Ishikawa (cell line): Measurements from ENCODE around the gene FAM221B.

Experiments used
- CEBPB ChIP-seq: IDR thresholded peaks from 2 replicates; pipeline ENCODE4 v1.6.1; 2012
- CREB1 ChIP-seq: IDR thresholded peaks from 2 replicates; pipeline ENCODE4 v1.6.1; 2012; ENCODE audit warnings: low read depth
- EGR1 ChIP-seq: IDR thresholded peaks from 2 replicates; pipeline ENCODE4 v1.6.1; 2012
- EP300 ChIP-seq: IDR thresholded peaks from 2 replicates; pipeline ENCODE4 v1.6.1; 2012; ENCODE audit warnings: borderline replicate concordance
- FOXM1 ChIP-seq: IDR thresholded peaks from 2 replicates; pipeline ENCODE4 v1.6.1; 2012; ENCODE audit warnings: low read depth, borderline replicate concordance
- NFIC ChIP-seq: IDR thresholded peaks from 2 replicates; pipeline ENCODE4 v1.6.1; 2012
- RAD21 ChIP-seq: IDR thresholded peaks from 2 replicates; pipeline ENCODE4 v1.6.1; 2012; ENCODE audit warnings: low read depth
- TAF1 ChIP-seq: IDR thresholded peaks from 2 replicates; pipeline ENCODE4 v1.6.1; 2012; ENCODE audit warnings: low read depth, mild to moderate bottlenecking
- TCF12 ChIP-seq: IDR thresholded peaks from 2 replicates; pipeline ENCODE4 v1.6.1; 2012; ENCODE audit warnings: low read depth
- TEAD4 ChIP-seq: IDR thresholded peaks from 2 replicates; pipeline ENCODE4 v1.6.1; 2012
- USF1 ChIP-seq: IDR thresholded peaks from 2 replicates; pipeline ENCODE4 v1.6.1; 2012
- YY1 ChIP-seq: IDR thresholded peaks from 2 replicates; pipeline ENCODE4 v1.6.1; 2012; ENCODE audit warnings: low read depth
- ZBTB7A ChIP-seq: IDR thresholded peaks from 2 replicates; pipeline ENCODE4 v1.6.1; 2012; ENCODE audit warnings: low read depth
- TF ChIP-seq, protein P1 (sequence below): IDR thresholded peaks from 2 replicates; pipeline ENCODE4 v1.6.1; 2012
- TF ChIP-seq, protein P2 (sequence below): IDR thresholded peaks from 2 replicates; pipeline ENCODE4 v1.6.1; 2012; ENCODE audit warnings: low read depth, mild to moderate bottlenecking

FAM221B gene, protein sequence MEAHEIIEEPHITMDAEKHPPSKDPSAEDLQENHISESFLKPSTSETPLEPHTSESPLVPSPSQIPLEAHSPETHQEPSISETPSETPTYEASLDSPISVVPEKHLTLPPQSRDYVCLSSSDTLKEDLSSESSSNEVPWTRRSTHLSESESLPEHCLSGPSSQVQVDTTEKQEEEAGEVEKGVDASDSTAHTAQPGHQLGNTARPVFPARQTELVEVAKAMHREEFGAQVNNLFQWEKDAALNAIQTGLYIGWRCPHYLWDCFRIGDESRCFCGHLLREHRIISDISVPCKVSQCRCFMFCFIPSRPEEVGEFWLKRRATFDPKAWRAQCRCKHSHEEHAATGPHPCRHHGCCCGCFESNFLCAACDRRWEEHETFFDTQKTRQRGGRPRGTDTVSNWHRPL

DNA sequence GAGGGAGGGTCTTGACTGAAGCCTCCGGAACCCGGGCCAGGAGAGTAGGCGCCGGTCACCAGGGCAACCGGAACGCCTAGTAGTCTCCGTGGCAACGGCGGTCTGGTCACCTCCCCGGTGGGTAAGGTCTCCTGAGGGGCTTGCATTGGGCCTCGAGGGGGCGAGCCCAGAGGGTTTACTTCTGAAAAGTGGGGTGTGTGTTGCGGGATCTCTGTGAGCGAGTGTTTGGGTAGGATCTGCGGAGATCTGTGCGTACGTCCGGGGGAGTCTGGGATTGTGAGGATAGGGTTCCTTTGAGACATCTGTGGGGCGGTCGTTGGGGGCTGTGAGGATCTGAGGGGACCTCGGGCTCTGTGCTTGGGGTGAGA, at the start of gene FAM221B:
Gene FAM221B (minus strand): TSS at position 17 of the 368 bp plus-strand sequence. CDS start 2,571 bp downstream, outside the sequence.
- TF ChIP-seq TCF12 (no peak), TEAD4 (no peak), EP300 (no peak), NFIC (no peak), RAD21 (no peak), CREB1 (no peak), EGR1 (no peak), ZBTB7A (0 out of 2 replicates have a peak, but pooled peaks have one; percentile 39)
- TF ChIP-seq, protein P1, sequence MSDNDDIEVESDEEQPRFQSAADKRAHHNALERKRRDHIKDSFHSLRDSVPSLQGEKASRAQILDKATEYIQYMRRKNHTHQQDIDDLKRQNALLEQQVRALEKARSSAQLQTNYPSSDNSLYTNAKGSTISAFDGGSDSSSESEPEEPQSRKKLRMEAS, result no peak

GRCh38 chr9:35872505-35872904, 44.0 kb upstream of the FAM221B start:
- TF ChIP-seq FOXM1 (no peak), RAD21 (no peak), USF1 (no peak), YY1 (no peak), TAF1 (no peak), EP300 (no peak), TCF12 (no peak), NFIC (no peak), EGR1 (no peak), TEAD4 (no peak), CEBPB (no peak), CREB1 (no peak), ZBTB7A (no peak)
- TF ChIP-seq, protein P2, sequence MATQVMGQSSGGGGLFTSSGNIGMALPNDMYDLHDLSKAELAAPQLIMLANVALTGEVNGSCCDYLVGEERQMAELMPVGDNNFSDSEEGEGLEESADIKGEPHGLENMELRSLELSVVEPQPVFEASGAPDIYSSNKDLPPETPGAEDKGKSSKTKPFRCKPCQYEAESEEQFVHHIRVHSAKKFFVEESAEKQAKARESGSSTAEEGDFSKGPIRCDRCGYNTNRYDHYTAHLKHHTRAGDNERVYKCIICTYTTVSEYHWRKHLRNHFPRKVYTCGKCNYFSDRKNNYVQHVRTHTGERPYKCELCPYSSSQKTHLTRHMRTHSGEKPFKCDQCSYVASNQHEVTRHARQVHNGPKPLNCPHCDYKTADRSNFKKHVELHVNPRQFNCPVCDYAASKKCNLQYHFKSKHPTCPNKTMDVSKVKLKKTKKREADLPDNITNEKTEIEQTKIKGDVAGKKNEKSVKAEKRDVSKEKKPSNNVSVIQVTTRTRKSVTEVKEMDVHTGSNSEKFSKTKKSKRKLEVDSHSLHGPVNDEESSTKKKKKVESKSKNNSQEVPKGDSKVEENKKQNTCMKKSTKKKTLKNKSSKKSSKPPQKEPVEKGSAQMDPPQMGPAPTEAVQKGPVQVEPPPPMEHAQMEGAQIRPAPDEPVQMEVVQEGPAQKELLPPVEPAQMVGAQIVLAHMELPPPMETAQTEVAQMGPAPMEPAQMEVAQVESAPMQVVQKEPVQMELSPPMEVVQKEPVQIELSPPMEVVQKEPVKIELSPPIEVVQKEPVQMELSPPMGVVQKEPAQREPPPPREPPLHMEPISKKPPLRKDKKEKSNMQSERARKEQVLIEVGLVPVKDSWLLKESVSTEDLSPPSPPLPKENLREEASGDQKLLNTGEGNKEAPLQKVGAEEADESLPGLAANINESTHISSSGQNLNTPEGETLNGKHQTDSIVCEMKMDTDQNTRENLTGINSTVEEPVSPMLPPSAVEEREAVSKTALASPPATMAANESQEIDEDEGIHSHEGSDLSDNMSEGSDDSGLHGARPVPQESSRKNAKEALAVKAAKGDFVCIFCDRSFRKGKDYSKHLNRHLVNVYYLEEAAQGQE, result no peak
- TF ChIP-seq, protein P1, result no peak

DNA sequence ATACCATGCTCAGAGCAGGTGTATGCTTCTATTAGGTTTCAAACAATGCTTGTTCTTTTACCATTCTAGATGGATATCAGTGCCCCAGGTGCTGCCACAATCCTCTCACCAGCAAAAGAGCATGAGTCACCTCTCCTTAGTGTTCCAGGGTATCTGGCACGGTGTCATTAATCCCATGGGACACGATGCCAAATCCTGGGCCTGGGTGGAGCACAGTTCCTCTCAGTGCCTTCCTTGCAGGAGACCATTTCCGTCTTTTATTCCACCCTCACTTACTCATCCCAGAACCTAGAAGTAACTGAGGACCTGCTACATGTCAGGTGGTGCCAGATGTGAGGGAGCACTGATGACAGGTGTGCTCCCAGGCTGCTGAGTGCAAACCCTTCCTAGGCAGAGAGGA, 43.0 kb upstream of the FAM221B start:
- TF ChIP-seq CREB1 (no peak), TAF1 (no peak), NFIC (no peak; the same call in 1 of the 2 replicates), TEAD4 (no peak), TCF12 (no peak), EP300 (no peak), USF1 (no peak), FOXM1 (no peak), ZBTB7A (no peak), RAD21 (no peak), YY1 (no peak), CEBPB (no peak), EGR1 (no peak)
- TF ChIP-seq, protein P1, result no peak
- TF ChIP-seq, protein P2, result no peak

- TF ChIP-seq USF1 (no peak), EP300 (no peak), TEAD4 (no peak), TAF1 (no peak), CREB1 (no peak), CEBPB (no peak), EGR1 (no peak), TCF12 (no peak), FOXM1 (no peak)
- TF ChIP-seq, protein P1, result no peak
Observed at GRCh38 chr9:35870351-35870923, 41.9 kb upstream of the FAM221B start, which contains the start of gene OR13J1. Gene OR13J1, minus strand, starts transcription at chr9:35870401. Its CDS starts 0 bp downstream, at chr9:35870401.

GRCh38 chr9:35869621-35870216, 41.2 kb upstream of the FAM221B start:
- TF ChIP-seq, protein P2, result no peak
- TF ChIP-seq, protein P1, result no peak
- TF ChIP-seq USF1 (no peak), FOXM1 (no peak), TEAD4 (no peak), TCF12 (no peak), EP300 (no peak), YY1 (no peak), EGR1 (no peak), NFIC (no peak), ZBTB7A (no peak)
